ENCODE measurements around the gene C1orf159.
"Not testable (repeated sequence)": the region's sequence is repeated elsewhere in the genome, so short reads cannot be mapped to it uniquely, and the experiment has no call there.

The C1orf159 gene

DNA sequence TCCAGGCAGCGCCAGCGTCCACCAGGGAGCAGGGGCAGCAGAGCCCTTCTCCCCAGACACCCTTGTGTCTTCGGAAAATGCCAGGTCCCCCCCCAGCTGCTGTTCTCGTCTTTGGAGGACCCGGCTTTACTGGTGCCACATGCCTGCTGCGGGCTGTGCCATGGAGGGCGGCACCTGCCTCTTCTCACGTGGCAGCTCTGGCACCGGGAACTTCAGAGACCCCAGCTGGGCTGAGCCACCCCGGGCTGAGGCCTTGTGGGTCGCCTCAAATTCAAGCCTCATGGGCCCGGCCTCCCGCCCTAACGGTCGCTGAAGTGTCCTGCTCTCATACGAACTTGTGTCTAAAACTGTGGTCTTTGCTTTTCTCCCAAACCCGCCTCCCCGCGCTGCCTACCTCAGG, 27.0 kb upstream of the C1orf159 start:
- peaks cover 16% of the 10 kb centered on the region for H3K4me1 ChIP-seq (ENCODE audit: low read length)
- H3K36me3 ChIP-seq (replicated peaks; ENCODE audit: insufficient read depth, low read length): no peaks in the 10 kb centered on the region
- no peaks in the 10 kb centered on the region for H3K79me2 ChIP-seq (ENCODE audit: low read length)
- no peak overlapping the region for H3K9ac ChIP-seq (ENCODE audit: low read length)
- no peak for DNase-seq
- H3K4me2 ChIP-seq (ENCODE audit: low read depth, low read length): no peak overlapping the region
- H3K27me3 ChIP-seq (replicated peaks; ENCODE audit: insufficient read depth, low read length): peaks cover 39% of the 10 kb centered on the region
- H3F3A ChIP-seq (ENCODE audit: insufficient read depth, low read length): no peaks in the 10 kb centered on the region
- no peaks in the 10 kb centered on the region for H3K9me2 ChIP-seq (replicated peaks; ENCODE audit: insufficient read depth, low read length)
- TF ChIP-seq EZH2phosphoT487 (IDR thresholded peaks at IDR 0.05; ENCODE audit: low read length) (no peak), EZH2 (optimal IDR thresholded peaks at IDR 0.05; ENCODE audit: low read depth, low read length) (no peak)
- TF ChIP-seq, protein P1, sequence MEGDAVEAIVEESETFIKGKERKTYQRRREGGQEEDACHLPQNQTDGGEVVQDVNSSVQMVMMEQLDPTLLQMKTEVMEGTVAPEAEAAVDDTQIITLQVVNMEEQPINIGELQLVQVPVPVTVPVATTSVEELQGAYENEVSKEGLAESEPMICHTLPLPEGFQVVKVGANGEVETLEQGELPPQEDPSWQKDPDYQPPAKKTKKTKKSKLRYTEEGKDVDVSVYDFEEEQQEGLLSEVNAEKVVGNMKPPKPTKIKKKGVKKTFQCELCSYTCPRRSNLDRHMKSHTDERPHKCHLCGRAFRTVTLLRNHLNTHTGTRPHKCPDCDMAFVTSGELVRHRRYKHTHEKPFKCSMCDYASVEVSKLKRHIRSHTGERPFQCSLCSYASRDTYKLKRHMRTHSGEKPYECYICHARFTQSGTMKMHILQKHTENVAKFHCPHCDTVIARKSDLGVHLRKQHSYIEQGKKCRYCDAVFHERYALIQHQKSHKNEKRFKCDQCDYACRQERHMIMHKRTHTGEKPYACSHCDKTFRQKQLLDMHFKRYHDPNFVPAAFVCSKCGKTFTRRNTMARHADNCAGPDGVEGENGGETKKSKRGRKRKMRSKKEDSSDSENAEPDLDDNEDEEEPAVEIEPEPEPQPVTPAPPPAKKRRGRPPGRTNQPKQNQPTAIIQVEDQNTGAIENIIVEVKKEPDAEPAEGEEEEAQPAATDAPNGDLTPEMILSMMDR (IDR thresholded peaks at IDR 0.05; ENCODE audit: low read length): no peak
- H3K4me3 ChIP-seq (ENCODE audit: low read length): no peak overlapping the region
- H4K20me1 ChIP-seq (ENCODE audit: insufficient read depth, low read length): no peaks in the 10 kb centered on the region
- no peak overlapping the region for H2AFZ ChIP-seq (ENCODE audit: low read length)
- no peak overlapping the region for H3K27ac ChIP-seq (ENCODE audit: low read length)
- no peaks in the 10 kb centered on the region for H3K9me3 ChIP-seq (replicated peaks; ENCODE audit: insufficient read depth, low read length)

DNA sequence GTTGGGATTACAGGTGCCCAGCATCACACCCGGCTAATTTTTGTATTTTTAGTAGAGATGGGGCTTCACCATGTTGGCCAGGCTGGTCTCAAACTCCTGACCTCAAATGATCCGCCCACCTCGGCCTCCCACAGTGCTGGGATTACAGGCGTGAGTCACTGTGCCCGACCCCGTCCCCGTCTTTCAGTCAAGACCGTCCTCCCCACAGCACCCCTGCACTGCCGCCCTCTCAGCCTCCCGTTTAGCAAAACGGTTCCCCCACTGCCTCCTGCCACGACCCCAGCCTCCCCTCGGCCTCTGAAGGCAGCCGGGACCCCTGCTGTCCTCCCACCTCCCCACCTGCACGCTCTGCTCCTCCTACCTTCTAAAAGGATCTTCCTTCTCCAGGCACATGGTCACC, 26.5 kb upstream of the C1orf159 start:
- H4K20me1 ChIP-seq (ENCODE audit: insufficient read depth, low read length); H3K9me2 ChIP-seq (replicated peaks; ENCODE audit: insufficient read depth, low read length); H3K4me2 ChIP-seq (ENCODE audit: low read depth, low read length); H3K36me3 ChIP-seq (replicated peaks; ENCODE audit: insufficient read depth, low read length); H3K27ac ChIP-seq (ENCODE audit: low read length); DNase-seq; H2AFZ ChIP-seq (ENCODE audit: low read length); H3K9me3 ChIP-seq (replicated peaks; ENCODE audit: insufficient read depth, low read length); H3F3A ChIP-seq (ENCODE audit: insufficient read depth, low read length); H3K79me2 ChIP-seq (ENCODE audit: low read length); H3K9ac ChIP-seq (ENCODE audit: low read length); H3K4me3 ChIP-seq (ENCODE audit: low read length): not testable (repeated sequence)
- Histone ChIP-seq H3K27me3 (replicated peaks; ENCODE audit: insufficient read depth, low read length) (peaks cover 35% of the 10 kb centered on the region), H3K4me1 (ENCODE audit: low read length) (peaks cover 19% of the 10 kb centered on the region)

DNA sequence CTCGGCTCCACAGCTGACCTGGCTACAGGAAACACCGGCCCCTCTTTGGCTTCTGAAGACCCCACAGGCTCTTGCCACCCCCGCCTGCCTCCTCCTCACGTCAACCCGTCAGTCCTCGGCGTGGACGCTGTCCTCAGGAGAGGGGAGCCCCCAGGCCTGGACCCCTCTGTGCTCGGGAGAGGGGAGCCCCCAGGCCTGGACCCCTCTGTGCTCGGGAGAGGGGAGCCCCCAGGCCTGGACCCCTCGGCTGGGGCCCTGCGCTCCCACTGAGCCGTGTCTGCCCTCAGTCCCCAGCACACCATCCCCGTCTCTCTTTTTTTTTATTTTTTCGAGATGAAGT, 26.0 kb upstream of the C1orf159 start:
- no peaks in the 10 kb centered on the region for H3K9me2 ChIP-seq (replicated peaks; ENCODE audit: insufficient read depth, low read length)
- no peak overlapping the region for H3K9ac ChIP-seq (ENCODE audit: low read length)
- H3K4me1 ChIP-seq (ENCODE audit: low read length): peaks cover 19% of the 10 kb centered on the region
- H3K27me3 ChIP-seq (replicated peaks; ENCODE audit: insufficient read depth, low read length): peaks cover 30% of the 10 kb centered on the region
- H4K20me1 ChIP-seq (ENCODE audit: insufficient read depth, low read length): no peaks in the 10 kb centered on the region
- H3F3A ChIP-seq (ENCODE audit: insufficient read depth, low read length): no peaks in the 10 kb centered on the region
- DNase-seq: no peak
- no peak overlapping the region for H3K4me3 ChIP-seq (ENCODE audit: low read length)
- no peak for TF ChIP-seq EZH2 (optimal IDR thresholded peaks at IDR 0.05; ENCODE audit: low read depth, low read length)
- no peak for TF ChIP-seq EZH2phosphoT487 (IDR thresholded peaks at IDR 0.05; ENCODE audit: low read length)
- TF ChIP-seq, protein P1 (IDR thresholded peaks at IDR 0.05; ENCODE audit: low read length): no peak
- H3K4me2 ChIP-seq (ENCODE audit: low read depth, low read length): no peak overlapping the region
- H3K79me2 ChIP-seq (ENCODE audit: low read length): no peaks in the 10 kb centered on the region
- H3K36me3 ChIP-seq (replicated peaks; ENCODE audit: insufficient read depth, low read length): no peaks in the 10 kb centered on the region
- no peak overlapping the region for H2AFZ ChIP-seq (ENCODE audit: low read length)
- no peak overlapping the region for H3K27ac ChIP-seq (ENCODE audit: low read length)
- no peaks in the 10 kb centered on the region for H3K9me3 ChIP-seq (replicated peaks; ENCODE audit: insufficient read depth, low read length)

DNA sequence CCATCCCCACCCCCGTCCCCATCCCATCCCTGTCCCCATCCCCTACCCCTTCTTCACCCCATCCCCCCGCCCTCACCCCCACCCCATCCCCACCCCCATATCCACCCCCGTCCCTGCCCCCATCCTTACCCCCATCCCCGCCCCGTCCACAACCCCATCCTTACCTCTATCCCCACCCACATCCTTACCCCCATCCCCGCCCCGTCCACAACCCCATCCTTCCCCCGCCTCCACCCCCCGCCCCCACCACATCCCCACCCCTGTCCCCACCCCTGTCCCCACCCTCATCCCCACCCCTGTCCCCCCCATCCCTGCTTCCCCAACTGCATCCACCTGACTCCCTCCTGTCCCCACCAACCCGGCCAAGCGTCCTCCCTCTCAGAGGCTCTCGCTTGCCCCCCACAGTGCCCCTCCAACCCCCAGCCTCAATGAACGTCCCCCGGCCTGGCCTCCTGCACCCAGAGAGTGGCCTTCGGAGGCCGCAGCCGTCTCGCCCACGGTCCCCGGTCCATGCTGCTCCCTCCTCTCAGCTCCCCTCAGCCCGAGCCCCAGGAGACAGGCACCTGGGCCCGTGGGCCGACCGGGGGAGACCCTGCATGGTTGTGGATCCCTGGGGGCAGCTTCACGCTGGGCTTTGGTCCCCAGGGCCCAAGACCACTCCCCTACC, 25.5 kb upstream of the C1orf159 start:
- H3K4me3 ChIP-seq (ENCODE audit: low read length): no peak overlapping the region
- no peaks in the 10 kb centered on the region for H3K9me3 ChIP-seq (replicated peaks; ENCODE audit: insufficient read depth, low read length)
- H3K27ac ChIP-seq (ENCODE audit: low read length): no peak overlapping the region
- H2AFZ ChIP-seq (ENCODE audit: low read length): no peak overlapping the region
- TF ChIP-seq EZH2phosphoT487 (IDR thresholded peaks at IDR 0.05; ENCODE audit: low read length) (no peak), EZH2 (optimal IDR thresholded peaks at IDR 0.05; ENCODE audit: low read depth, low read length) (no peak)
- TF ChIP-seq, protein P1 (IDR thresholded peaks at IDR 0.05; ENCODE audit: low read length): no peak
- no peaks in the 10 kb centered on the region for H3F3A ChIP-seq (ENCODE audit: insufficient read depth, low read length)
- no peaks in the 10 kb centered on the region for H3K36me3 ChIP-seq (replicated peaks; ENCODE audit: insufficient read depth, low read length)
- H3K9ac ChIP-seq (ENCODE audit: low read length): no peak overlapping the region
- no peaks in the 10 kb centered on the region for H3K9me2 ChIP-seq (replicated peaks; ENCODE audit: insufficient read depth, low read length)
- no peaks in the 10 kb centered on the region for H3K79me2 ChIP-seq (ENCODE audit: low read length)
- DNase-seq: no peak
- H3K4me2 ChIP-seq (ENCODE audit: low read depth, low read length): no peak overlapping the region
- H3K27me3 ChIP-seq (replicated peaks; ENCODE audit: insufficient read depth, low read length): peaks cover 29% of the 10 kb centered on the region
- H4K20me1 ChIP-seq (ENCODE audit: insufficient read depth, low read length): no peaks in the 10 kb centered on the region
- H3K4me1 ChIP-seq (ENCODE audit: low read length): peaks cover 22% of the 10 kb centered on the region
